ENCODE results near the gene EML5. TPM values are rescaled to one million over a fixed set of nuclear protein-coding genes. Genes with fewer than 3 reads are reported as not detected.

EML5 gene
- total and polyA plus RNA-seq, 3 donors from 2014 or later, result 4.2 to 19.3 (median 17.7) TPM

DNA sequence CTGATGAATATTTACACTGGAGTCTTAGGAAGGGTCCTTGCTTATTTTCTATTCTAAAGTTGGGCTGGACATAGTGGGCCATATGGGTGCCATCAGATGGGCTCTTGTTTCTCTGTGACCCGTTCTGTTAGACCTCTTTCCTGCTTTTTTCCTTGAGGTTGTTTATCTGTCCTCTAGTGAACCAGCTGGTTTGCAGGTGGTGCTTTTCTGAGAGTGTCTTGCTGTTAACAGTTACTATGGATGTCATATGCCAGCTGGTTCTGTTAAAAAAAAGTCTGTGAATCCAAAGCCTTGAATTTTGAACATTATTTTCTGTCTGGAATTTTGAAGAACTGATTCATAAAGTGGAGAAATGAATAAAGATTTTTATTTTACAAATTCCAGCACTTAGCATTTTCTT, 200.7 kb downstream of the EML5 start:
- TF ChIP-seq, protein P1, sequence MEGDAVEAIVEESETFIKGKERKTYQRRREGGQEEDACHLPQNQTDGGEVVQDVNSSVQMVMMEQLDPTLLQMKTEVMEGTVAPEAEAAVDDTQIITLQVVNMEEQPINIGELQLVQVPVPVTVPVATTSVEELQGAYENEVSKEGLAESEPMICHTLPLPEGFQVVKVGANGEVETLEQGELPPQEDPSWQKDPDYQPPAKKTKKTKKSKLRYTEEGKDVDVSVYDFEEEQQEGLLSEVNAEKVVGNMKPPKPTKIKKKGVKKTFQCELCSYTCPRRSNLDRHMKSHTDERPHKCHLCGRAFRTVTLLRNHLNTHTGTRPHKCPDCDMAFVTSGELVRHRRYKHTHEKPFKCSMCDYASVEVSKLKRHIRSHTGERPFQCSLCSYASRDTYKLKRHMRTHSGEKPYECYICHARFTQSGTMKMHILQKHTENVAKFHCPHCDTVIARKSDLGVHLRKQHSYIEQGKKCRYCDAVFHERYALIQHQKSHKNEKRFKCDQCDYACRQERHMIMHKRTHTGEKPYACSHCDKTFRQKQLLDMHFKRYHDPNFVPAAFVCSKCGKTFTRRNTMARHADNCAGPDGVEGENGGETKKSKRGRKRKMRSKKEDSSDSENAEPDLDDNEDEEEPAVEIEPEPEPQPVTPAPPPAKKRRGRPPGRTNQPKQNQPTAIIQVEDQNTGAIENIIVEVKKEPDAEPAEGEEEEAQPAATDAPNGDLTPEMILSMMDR (IDR thresholded peaks at IDR 0.05), result no peak
- TF ChIP-seq POLR2A (IDR thresholded peaks at IDR 0.05), result no peak
- WGBS, 2 donors, result 33 to 48% methylated on average over 1 of the region's 1 CpG
- Histone ChIP-seq H3K4me3 (no peak overlapping the region), H3K36me3 (ENCODE audit: low read depth, missing control alignments) (no peaks in the 10 kb centered on the region), H3K27me3 (no peaks in the 10 kb centered on the region), H3K4me1 (no peaks in the 10 kb centered on the region), H3K27ac (no peak overlapping the region), H3K9me3 (no peaks in the 10 kb centered on the region)
- no peak for DNase-seq
- intact Hi-C loops (cut with DNase I; ENCODE audit: low total_unique reads), result no loop called here

GRCh38 chr14:88590173-88590572, 202.6 kb downstream of the EML5 start:
- H3K4me1 ChIP-seq, result no peaks in the 10 kb centered on the region
- 32 to 38% methylated on average over 4 of the region's 4 CpGs for WGBS, 2 donors

GRCh38 chr14:88588081-88588480, 204.7 kb downstream of the EML5 start:
- Histone ChIP-seq H3K4me1 (no peaks in the 10 kb centered on the region), H3K4me3 (no peak overlapping the region), H3K36me3 (ENCODE audit: low read depth, missing control alignments) (no peaks in the 10 kb centered on the region), H3K27ac (no peak overlapping the region), H3K27me3 (no peaks in the 10 kb centered on the region), H3K9me3 (no peaks in the 10 kb centered on the region)
- 53 to 64% methylated on average over 5 of the region's 5 CpGs for WGBS, 2 donors
- TF ChIP-seq, protein P1 (IDR thresholded peaks at IDR 0.05), result no peak
- TF ChIP-seq POLR2A (IDR thresholded peaks at IDR 0.05), result no peak
- intact Hi-C loops (cut with DNase I; ENCODE audit: low total_unique reads), result no loop called here
- peak; percentile 22 for DNase-seq

More at GRCh38 chr14:88590173-88590572, 202.6 kb downstream of the EML5 start:
- intact Hi-C loops (cut with DNase I; ENCODE audit: low total_unique reads), result no loop called here
- Histone ChIP-seq H3K27me3 (no peaks in the 10 kb centered on the region), H3K4me3 (no peak overlapping the region), H3K9me3 (no peaks in the 10 kb centered on the region), H3K27ac (no peak overlapping the region), H3K36me3 (ENCODE audit: low read depth, missing control alignments) (no peaks in the 10 kb centered on the region)
- TF ChIP-seq, protein P1 (IDR thresholded peaks at IDR 0.05), result no peak
- no peak for TF ChIP-seq POLR2A (IDR thresholded peaks at IDR 0.05)
- no peak for DNase-seq

DNA sequence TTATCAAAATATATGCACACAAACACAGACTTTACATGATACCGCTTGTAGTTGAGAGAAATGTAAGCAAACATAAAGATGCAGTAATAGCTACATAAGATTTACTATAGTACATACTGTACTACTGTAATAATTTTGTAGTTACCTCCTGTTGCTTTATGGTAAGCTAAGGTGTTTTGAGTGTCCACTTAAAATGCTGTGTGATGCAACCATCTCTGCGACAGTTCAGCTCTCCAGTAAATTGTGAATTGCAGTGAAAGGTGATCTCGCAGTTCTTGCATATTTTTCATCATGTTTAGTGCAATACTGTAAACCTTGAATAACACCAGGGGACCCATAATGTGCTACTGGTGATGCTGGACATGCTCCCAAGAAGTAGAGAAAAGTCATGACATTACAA, 208.3 kb downstream of the EML5 start:
- WGBS, 2 donors, result 95 to 100% methylated on average over 3 of the region's 3 CpGs
- Histone ChIP-seq H3K4me3 (no peak overlapping the region), H3K27me3 (no peaks in the 10 kb centered on the region), H3K36me3 (ENCODE audit: low read depth, missing control alignments) (peaks cover 2% of the 10 kb centered on the region), H3K27ac (no peak overlapping the region), H3K4me1 (no peaks in the 10 kb centered on the region), H3K9me3 (no peaks in the 10 kb centered on the region)
- intact Hi-C loops (cut with DNase I; ENCODE audit: low total_unique reads), result no loop called here
- TF ChIP-seq, protein P1 (IDR thresholded peaks at IDR 0.05), result no peak
- TF ChIP-seq POLR2A (IDR thresholded peaks at IDR 0.05), result no peak
- no peak for DNase-seq

GRCh38 chr14:88576222-88576621, 216.5 kb downstream of the EML5 start:
- no peak overlapping the region for H3K4me3 ChIP-seq
- H3K4me1 ChIP-seq, result no peaks in the 10 kb centered on the region
- H3K36me3 ChIP-seq (ENCODE audit: low read depth, missing control alignments), result peaks cover 2% of the 10 kb centered on the region
- H3K27ac ChIP-seq, result no peak overlapping the region
- TF ChIP-seq, protein P1 (IDR thresholded peaks at IDR 0.05), result no peak
- TF ChIP-seq POLR2A (IDR thresholded peaks at IDR 0.05), result no peak
- no peak for DNase-seq
- WGBS, 2 donors, result 93 to 98% methylated on average over 5 of the region's 5 CpGs
- no peaks in the 10 kb centered on the region for H3K27me3 ChIP-seq
- intact Hi-C loops (cut with DNase I; ENCODE audit: low total_unique reads), result no loop called here
- no peaks in the 10 kb centered on the region for H3K9me3 ChIP-seq

Measured in testis (tissue), 3 donors.